Neutrophil (primary cell): ENCODE measurements around the gene ADGRA1.

Experiments
- H3K27ac ChIP-seq: fragments of 200-600 bp; sonication (generic); 2 replicates; pipeline ENCODE4 v1.5.1; 2016; ENCODE audit warnings: mild to moderate bottlenecking, moderate library complexity
- H3K27me3 ChIP-seq: fragments of 200-600 bp; sonication (generic); 2 replicates; pipeline ENCODE4 v1.6.0; 2016; ENCODE audit warnings: mild to moderate bottlenecking
- H3K36me3 ChIP-seq: fragments of 200-600 bp; sonication (generic); 2 replicates; pipeline ENCODE4 v1.5.1; 2017
- H3K4me1 ChIP-seq, 2 experiments: fragments of 200-600 bp in 1 of 2; sonication (generic) in 1 of 2; 1 replicate in 1 of 2; 2 replicates in 1 of 2; pipeline versions ENCODE4 v1.5.1 to v1.6.1; 2013 to 2016; ENCODE audit warnings: low read depth in 1 of 2, low read length in 1 of 2, mild to moderate bottlenecking in 1 of 2, moderate library complexity in 1 of 2; ENCODE audit not compliant: control insufficient read depth in 1 of 2, insufficient read depth in 1 of 2
- H3K4me3 ChIP-seq, 2 experiments: fragments of 200-600 bp in 1 of 2; sonication (generic) in 1 of 2; 1 replicate in 1 of 2; 2 replicates in 1 of 2; pipeline ENCODE4 v1.5.1; 2013 to 2016; ENCODE audit warnings: low read depth in 1 of 2, low read length in 1 of 2, mild to moderate bottlenecking in 1 of 2, moderate library complexity in 1 of 2
- H3K9me3 ChIP-seq: fragments of 200-600 bp; sonication (generic); 2 replicates; pipeline ENCODE4 v1.5.1; 2016
- CTCF ChIP-seq: fragments of 200-600 bp; sonication (generic); IDR thresholded peaks from 2 replicates; pipeline ENCODE4 v1.5.1; 2016; ENCODE audit warnings: antibody characterized with exemption

The ADGRA1 gene

GRCh38 chr10:133139551-133140065 lies 51.9 kb downstream of the ADGRA1 start:
- TF ChIP-seq CTCF = no peak

GRCh38 chr10:133140417-133141143 lies 52.9 kb downstream of the ADGRA1 start:
- TF ChIP-seq CTCF = no peak
- Histone ChIP-seq H3K36me3 (no peaks in the 10 kb centered on the region), H3K27me3 (peaks cover 31% of the 10 kb centered on the region), H3K4me3 (no peak overlapping the region), H3K9me3 (no peaks in the 10 kb centered on the region), H3K27ac (no peak overlapping the region), H3K4me1 (no peaks in the 10 kb centered on the region)

More at GRCh38 chr10:133139551-133140065, 51.9 kb downstream of the ADGRA1 start:
- Histone ChIP-seq H3K4me1 (no peaks in the 10 kb centered on the region), H3K36me3 (no peaks in the 10 kb centered on the region), H3K27ac (no peak overlapping the region), H3K9me3 (no peaks in the 10 kb centered on the region), H3K27me3 (peaks cover 22% of the 10 kb centered on the region), H3K4me3 (no peak overlapping the region)

GRCh38 chr10:133141144-133141957 lies 53.6 kb downstream of the ADGRA1 start:
- TF ChIP-seq CTCF = no peak
- Histone ChIP-seq H3K4me3 (no peak overlapping the region), H3K4me1 (no peaks in the 10 kb centered on the region), H3K9me3 (no peaks in the 10 kb centered on the region), H3K27me3 (peaks cover 35% of the 10 kb centered on the region), H3K36me3 (no peaks in the 10 kb centered on the region), H3K27ac (no peak overlapping the region)

- Histone ChIP-seq H3K27ac (no peak overlapping the region), H3K27me3 (peaks cover 37% of the 10 kb centered on the region), H3K4me1 (no peaks in the 10 kb centered on the region), H3K36me3 (no peaks in the 10 kb centered on the region), H3K4me3 (no peak overlapping the region), H3K9me3 (no peaks in the 10 kb centered on the region)
- TF ChIP-seq CTCF = no peak
These were observed 54.2 kb downstream of the ADGRA1 start for GRCh38 chr10:133141958-133142340.

- peaks cover 42% of the 10 kb centered on the region for H3K27me3 ChIP-seq
- H3K4me3 ChIP-seq = no peak overlapping the region
- H3K9me3 ChIP-seq = no peaks in the 10 kb centered on the region
- no peaks in the 10 kb centered on the region for H3K36me3 ChIP-seq
- TF ChIP-seq CTCF = no peak
- no peaks in the 10 kb centered on the region for H3K4me1 ChIP-seq
- H3K27ac ChIP-seq = no peak overlapping the region
These were observed 54.9 kb downstream of the ADGRA1 start for GRCh38 chr10:133142523-133143199.
